Fibroblast of lung (primary cell): ENCODE data around the gene CTAG1A.
"Not testable (repeated sequence)": the region's sequence is repeated elsewhere in the genome, so short reads cannot be mapped to it uniquely, and the experiment has no call there.

Source experiments
- EZH2 ChIP-seq: IDR thresholded peaks from 2 replicates; pipeline ENCODE4 v1.5.1; 2012; ENCODE audit warnings: low read length, control low read depth, mild to moderate bottlenecking; ENCODE audit errors: missing control alignments
- TF ChIP-seq, protein P1 (sequence below), 2 donors: IDR thresholded peaks in 1 of 2; conservative IDR thresholded peaks in 1 of 2; 1 replicate in 1 of 2; 2 replicates in 1 of 2; pipeline ENCODE4 v1.5.1; 2011 to 2012; ENCODE audit warnings: low read length in 2 of 2, control low read depth in 1 of 2, inconsistent platforms in 1 of 2, low read depth in 1 of 2, mild to moderate bottlenecking in 1 of 2

DNA sequence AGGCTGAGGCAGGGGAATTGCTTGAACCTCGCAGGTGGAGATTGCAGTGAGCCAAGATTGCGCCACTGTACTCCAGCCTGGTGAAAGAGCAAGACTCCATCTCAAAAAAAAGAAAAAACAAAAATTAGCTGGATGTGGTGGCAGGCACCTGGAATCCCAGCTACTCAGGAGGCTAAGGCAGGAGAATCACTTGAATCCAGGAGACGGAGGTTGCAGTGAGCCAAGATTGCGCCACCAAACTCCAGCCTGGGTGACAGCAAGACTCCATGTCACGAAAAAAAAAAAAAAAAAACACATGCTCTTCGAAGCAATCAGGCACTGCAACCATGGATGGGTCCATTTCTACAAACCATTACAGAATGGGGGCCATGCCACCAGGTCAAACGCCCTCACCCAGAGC is 44.6 kb upstream of the CTAG1A start:
- TF ChIP-seq, protein P1, sequence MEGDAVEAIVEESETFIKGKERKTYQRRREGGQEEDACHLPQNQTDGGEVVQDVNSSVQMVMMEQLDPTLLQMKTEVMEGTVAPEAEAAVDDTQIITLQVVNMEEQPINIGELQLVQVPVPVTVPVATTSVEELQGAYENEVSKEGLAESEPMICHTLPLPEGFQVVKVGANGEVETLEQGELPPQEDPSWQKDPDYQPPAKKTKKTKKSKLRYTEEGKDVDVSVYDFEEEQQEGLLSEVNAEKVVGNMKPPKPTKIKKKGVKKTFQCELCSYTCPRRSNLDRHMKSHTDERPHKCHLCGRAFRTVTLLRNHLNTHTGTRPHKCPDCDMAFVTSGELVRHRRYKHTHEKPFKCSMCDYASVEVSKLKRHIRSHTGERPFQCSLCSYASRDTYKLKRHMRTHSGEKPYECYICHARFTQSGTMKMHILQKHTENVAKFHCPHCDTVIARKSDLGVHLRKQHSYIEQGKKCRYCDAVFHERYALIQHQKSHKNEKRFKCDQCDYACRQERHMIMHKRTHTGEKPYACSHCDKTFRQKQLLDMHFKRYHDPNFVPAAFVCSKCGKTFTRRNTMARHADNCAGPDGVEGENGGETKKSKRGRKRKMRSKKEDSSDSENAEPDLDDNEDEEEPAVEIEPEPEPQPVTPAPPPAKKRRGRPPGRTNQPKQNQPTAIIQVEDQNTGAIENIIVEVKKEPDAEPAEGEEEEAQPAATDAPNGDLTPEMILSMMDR (conservative IDR thresholded peaks at IDR 0.05 in 1 of 2, IDR thresholded peaks at IDR 0.05 in 1 of 2; ENCODE audit: low read depth in 1 of 2, low read length in 2 of 2) = not testable (repeated sequence)
- not testable (repeated sequence) for TF ChIP-seq EZH2
